Panc1 (cell line): ENCODE measurements around the gene FGF3. TPM values are rescaled to one million over a fixed set of nuclear protein-coding genes. Genes with fewer than 3 reads are reported as not detected.
A peak's percentile ranks its signal among the peaks of the same experiment; 100 is the strongest.

Experiments used
- ATAC-seq: fragments of 200-7000 bp; cut with Tn5 transposase; 2 replicates; pipeline ENCODE4 v1.9.1; 2020; ENCODE audit warnings: mild to moderate bottlenecking, moderate library complexity
- BruUV-seq: library from RNA; stranded (reverse); fragments of 400-500 nt; replicated peaks from 2 replicates; lab custom pipeline; 2021; lab: Mats Ljungman, UMichigan
- CTCF ChIA-PET: fragments of 300-600 bp; sonication (Branson Sonifier 250); formaldehyde crosslinking; loops from one replicate; lab custom pipeline; 2022; ENCODE audit warnings: antibody characterized with exemption; lab: Charles Lee
- POLR2A ChIA-PET: fragments of 300-600 bp; sonication (Branson Sonifier 250); formaldehyde crosslinking; loops from one replicate; lab custom pipeline; 2022; ENCODE audit warnings: antibody characterized with exemption; lab: Charles Lee
- DNase-seq: peaks from one replicate; pipeline ENCODE4 v3.0.0-alpha.2; 2010; ENCODE audit warnings: low read depth, low spot score
- H3K27ac ChIP-seq: 2 replicates; pipeline ENCODE4 v1.5.1; 2011; ENCODE audit warnings: mild to moderate bottlenecking, low read length, inconsistent platforms
- H3K27me3 ChIP-seq: fragments of 200-500 bp; sonication (Bioruptor generic); 2 replicates; pipeline ENCODE4 v1.6.0; 2014; ENCODE audit warnings: low read length, inconsistent platforms; ENCODE audit not compliant: control insufficient read depth, insufficient read depth
- H3K36me3 ChIP-seq: fragments of 200-500 bp; sonication (Bioruptor generic); 2 replicates; pipeline ENCODE4 v1.5.1; 2014; ENCODE audit warnings: inconsistent platforms, mild to moderate bottlenecking, low read length, moderate library complexity; ENCODE audit not compliant: control insufficient read depth, insufficient read depth
- H3K4me1 ChIP-seq: 2 replicates; pipeline ENCODE4 v1.5.1; 2011; ENCODE audit warnings: inconsistent platforms, mild to moderate bottlenecking, low read length, moderate library complexity; ENCODE audit not compliant: control insufficient read depth, insufficient read depth
- H3K4me3 ChIP-seq, 2 experiments: 2 replicates each; pipeline ENCODE4 v1.5.1; 2011 to 2012; ENCODE audit warnings: low read depth in 2 of 2, low read length in 2 of 2, mild to moderate bottlenecking in 2 of 2, inconsistent platforms in 1 of 2, moderate library complexity in 1 of 2
- H3K9me3 ChIP-seq: fragments of 200-500 bp; sonication (Bioruptor generic); 2 replicates; pipeline ENCODE4 v1.5.1; 2014; ENCODE audit warnings: low read depth, mild to moderate bottlenecking, inconsistent platforms, low read length, moderate library complexity; ENCODE audit not compliant: control insufficient read depth, insufficient read depth
- CTCF ChIP-seq: fragments of 450-650 bp; IDR thresholded peaks from 2 replicates; pipeline ENCODE4 v1.5.1; 2017; ENCODE audit warnings: mild to moderate bottlenecking
- POLR2AphosphoS5 ChIP-seq: IDR thresholded peaks from 2 replicates; pipeline ENCODE4 v1.6.1; 2012; ENCODE audit warnings: mild to moderate bottlenecking, low read depth, low read length, moderate library complexity
- REST ChIP-seq, 2 experiments: IDR thresholded peaks; 2 replicates each; pipeline ENCODE4 v1.6.1; 2011 to 2012; ENCODE audit warnings: low read depth in 2 of 2, control low read depth in 1 of 2, low read length in 1 of 2, mild to moderate bottlenecking in 1 of 2, moderate library complexity in 1 of 2; ENCODE audit not compliant: insufficient read depth in 1 of 2
- SIN3A ChIP-seq: IDR thresholded peaks from 2 replicates; pipeline ENCODE4 v1.6.1; 2012; ENCODE audit warnings: low read depth, mild to moderate bottlenecking, low read length, moderate library complexity, borderline replicate concordance; ENCODE audit not compliant: insufficient read depth
- TCF7L2 ChIP-seq: IDR thresholded peaks from 2 replicates; pipeline ENCODE4 v1.6.1; 2011; ENCODE audit warnings: mild to moderate bottlenecking, low read depth, low read length, inconsistent platforms
- in situ Hi-C: cut with HindIII; loops from 2 replicates; pipeline ENCODE4 v1.10.0; 2016; ENCODE audit warnings: low sequenced_read_pairs, low pct_unique_long_range_greater_than_20kb
- intact Hi-C: fragments of 100-400 bp; cut with micrococcal nuclease; formaldehyde crosslinking; loops from one replicate; pipeline ENCODE4 v1.10.0; 2022; ENCODE audit not compliant: unreplicated experiment
- total RNA-seq: library from RNA; stranded (reverse); gene quantifications from one replicate; pipeline ENCODE4 v1.2.1, GENCODE V29; 2021; ENCODE audit not compliant: unreplicated experiment

FGF3 gene
- total RNA-seq, 1 experiment from 2014 or later, result not detected

- H3K9me3 ChIP-seq, result no peaks in the 10 kb centered on the region
- no peaks in the 10 kb centered on the region for H3K4me1 ChIP-seq
- no TSS peak for BruUV-seq
- ChIA-PET CTCF (interaction anchor here (0.7 kb wide), 2 partner anchors 78 to 855 kb away, joined by 3 read pairs; no protein-coding TSS in a partner anchor), POLR2A (no interaction called here)
- DNase-seq, result peak; percentile 12
- in situ Hi-C loops, result no loop called here
- TF ChIP-seq REST (IDR thresholded peaks at IDR 0.05; ENCODE audit: insufficient read depth in 1 of 2, low read depth in 2 of 2, low read length in 1 of 2), result no peak
- TF ChIP-seq CTCF, result peak; percentile 92
- ATAC-seq, result no peak; the same call in 1 of the 2 replicates
- no peaks in the 10 kb centered on the region for H3K27me3 ChIP-seq
- H3K4me3 ChIP-seq, result no peak overlapping the region
- H3K36me3 ChIP-seq, result no peaks in the 10 kb centered on the region
- intact Hi-C loops, result loop anchor here (5.0 kb wide), 1 partner anchor 99 kb away; the partner anchor contains the start of gene FGF19
- H3K27ac ChIP-seq, result no peak overlapping the region
Observed at GRCh38 chr11:69801513-69802335, 17.5 kb downstream of the FGF3 start.

- in situ Hi-C loops (no loop called here), intact Hi-C loops (loop anchor here (5.0 kb wide), 1 partner anchor 98 kb away; the partner anchor contains the start of gene FGF19)
- Histone ChIP-seq H3K4me3 (no peak overlapping the region), H3K27me3 (no peaks in the 10 kb centered on the region), H3K27ac (no peak overlapping the region), H3K36me3 (no peaks in the 10 kb centered on the region), H3K4me1 (no peaks in the 10 kb centered on the region), H3K9me3 (no peaks in the 10 kb centered on the region)
- no TSS peak for BruUV-seq
- TF ChIP-seq REST (IDR thresholded peaks at IDR 0.05; ENCODE audit: insufficient read depth in 1 of 2, low read depth in 2 of 2, low read length in 1 of 2) (no peak), CTCF (no peak), POLR2AphosphoS5 (no peak), SIN3A (no peak), TCF7L2 (no peak)
- CTCF ChIA-PET, result interaction anchor here (0.7 kb wide), 1 partner anchor 25 kb away, joined by 7 read pairs; no protein-coding TSS in a partner anchor
- DNase-seq, result no peak
- POLR2A ChIA-PET, result no interaction called here
- no peak for ATAC-seq
Observed at GRCh38 chr11:69800278-69800677, 18.9 kb downstream of the FGF3 start.
